Measurements from ENCODE around the gene ARHGAP24. TPM values are rescaled to one million over a fixed set of nuclear protein-coding genes. Genes with fewer than 3 reads are reported as not detected.

Gene ARHGAP24
- total and polyA plus RNA-seq, 2 of the 13 experiments (the other 11 are each of a cell fraction or from before 2014, with no cell fraction given): 0.07 to 0.55 TPM

DNA sequence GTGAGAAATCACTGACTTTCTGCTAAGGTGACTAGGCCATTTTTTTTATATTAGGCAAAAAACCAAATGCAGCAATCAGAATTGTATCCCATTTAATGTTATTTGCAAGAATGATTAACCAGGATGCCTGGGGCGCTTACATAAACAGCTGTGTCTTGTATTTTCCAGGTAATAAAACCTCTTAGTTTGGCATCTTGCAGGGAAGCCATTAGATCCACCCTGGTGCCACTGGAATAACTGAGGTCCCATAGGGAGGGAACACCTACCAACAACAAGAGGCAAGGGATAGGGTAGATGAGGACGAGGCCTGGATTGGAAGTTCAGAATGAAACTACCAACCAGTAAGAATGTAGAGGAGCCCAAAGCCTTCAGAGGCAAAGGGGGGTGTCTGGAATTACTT lies 288.3 kb downstream of the ARHGAP24 start (continued):
- TF ChIP-seq, protein P1, sequence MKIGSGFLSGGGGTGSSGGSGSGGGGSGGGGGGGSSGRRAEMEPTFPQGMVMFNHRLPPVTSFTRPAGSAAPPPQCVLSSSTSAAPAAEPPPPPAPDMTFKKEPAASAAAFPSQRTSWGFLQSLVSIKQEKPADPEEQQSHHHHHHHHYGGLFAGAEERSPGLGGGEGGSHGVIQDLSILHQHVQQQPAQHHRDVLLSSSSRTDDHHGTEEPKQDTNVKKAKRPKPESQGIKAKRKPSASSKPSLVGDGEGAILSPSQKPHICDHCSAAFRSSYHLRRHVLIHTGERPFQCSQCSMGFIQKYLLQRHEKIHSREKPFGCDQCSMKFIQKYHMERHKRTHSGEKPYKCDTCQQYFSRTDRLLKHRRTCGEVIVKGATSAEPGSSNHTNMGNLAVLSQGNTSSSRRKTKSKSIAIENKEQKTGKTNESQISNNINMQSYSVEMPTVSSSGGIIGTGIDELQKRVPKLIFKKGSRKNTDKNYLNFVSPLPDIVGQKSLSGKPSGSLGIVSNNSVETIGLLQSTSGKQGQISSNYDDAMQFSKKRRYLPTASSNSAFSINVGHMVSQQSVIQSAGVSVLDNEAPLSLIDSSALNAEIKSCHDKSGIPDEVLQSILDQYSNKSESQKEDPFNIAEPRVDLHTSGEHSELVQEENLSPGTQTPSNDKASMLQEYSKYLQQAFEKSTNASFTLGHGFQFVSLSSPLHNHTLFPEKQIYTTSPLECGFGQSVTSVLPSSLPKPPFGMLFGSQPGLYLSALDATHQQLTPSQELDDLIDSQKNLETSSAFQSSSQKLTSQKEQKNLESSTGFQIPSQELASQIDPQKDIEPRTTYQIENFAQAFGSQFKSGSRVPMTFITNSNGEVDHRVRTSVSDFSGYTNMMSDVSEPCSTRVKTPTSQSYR (CRISPR knock-in tag; IDR thresholded peaks at IDR 0.05; ENCODE audit: borderline replicate concordance): no peak

DNA sequence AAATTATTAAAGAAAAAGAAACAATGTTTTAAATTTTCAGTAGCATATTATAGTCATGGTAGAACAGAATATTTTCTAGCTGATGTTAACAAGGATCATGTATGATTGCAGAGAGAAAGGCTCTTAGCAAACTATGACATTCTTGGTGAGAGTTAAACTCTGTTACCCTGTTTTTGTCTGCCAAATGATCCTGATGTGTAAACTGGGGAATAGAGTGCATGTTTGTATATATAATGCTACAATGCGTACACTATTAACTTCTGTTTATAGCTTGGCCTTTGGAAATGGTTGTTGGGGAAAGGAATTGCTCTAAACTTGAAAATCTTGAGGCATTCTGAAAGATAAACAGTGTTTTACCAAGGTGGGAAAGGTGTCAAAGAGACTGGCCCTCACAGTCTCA lies 292.7 kb downstream of the ARHGAP24 start:
- Histone ChIP-seq H3K27ac (ENCODE audit: extremely low read length, insufficient read depth, low read length) (no peak overlapping the region), H3K27me3 (ENCODE audit: control insufficient read depth in 1 of 2, insufficient read depth in 2 of 2, low read length in 2 of 2) (no peaks in the 10 kb centered on the region; a peak in 1 of 5 replicates), H3K9ac (ENCODE audit: insufficient read depth, low read depth, low read length) (no peak overlapping the region), H3K36me3 (replicated peaks in 1 of 2; ENCODE audit: control insufficient read depth in 1 of 2, insufficient read depth in 2 of 2, low read length in 2 of 2) (no peaks in the 10 kb centered on the region), H3K79me2 (ENCODE audit: insufficient read depth, low read length) (no peaks in the 10 kb centered on the region), H3K4me3 (replicated peaks in 1 of 3; ENCODE audit: insufficient read depth in 1 of 3, low read depth in 2 of 3, low read length in 3 of 3) (no peak overlapping the region), H2AFZ (ENCODE audit: low read length) (no peak overlapping the region), H3K4me1 (ENCODE audit: insufficient read depth, low read length) (no peaks in the 10 kb centered on the region), H4K20me1 (ENCODE audit: insufficient read depth, low read length) (no peaks in the 10 kb centered on the region), H3K9me3 (ENCODE audit: low read length) (no peaks in the 10 kb centered on the region), H3K4me2 (ENCODE audit: low read depth, low read length) (no peak overlapping the region)
- intact Hi-C loops (cut with micrococcal nuclease; ENCODE audit: unreplicated experiment): no loop called here
- no peak for FAIRE-seq
- BruUV-seq (replicated peaks): no TSS peak
- ChIA-PET CTCF (ENCODE audit: low intra/inter-chr PET ratio, low total read pairs) (no interaction called here), POLR2A (no interaction called here)
- DNase-seq (ENCODE audit: low spot score): no peak
- WGBS (ENCODE audit: low lambda C conversion rate): 84% methylated on average over 1 of the region's 1 CpG
- in situ Hi-C loops (cut with HindIII; ENCODE audit: extremely low pct_ligation_motif_present, low pct_unique_long_range_greater_than_20kb): no loop called here
- no peak for ATAC-seq
- TF ChIP-seq, protein P2, sequence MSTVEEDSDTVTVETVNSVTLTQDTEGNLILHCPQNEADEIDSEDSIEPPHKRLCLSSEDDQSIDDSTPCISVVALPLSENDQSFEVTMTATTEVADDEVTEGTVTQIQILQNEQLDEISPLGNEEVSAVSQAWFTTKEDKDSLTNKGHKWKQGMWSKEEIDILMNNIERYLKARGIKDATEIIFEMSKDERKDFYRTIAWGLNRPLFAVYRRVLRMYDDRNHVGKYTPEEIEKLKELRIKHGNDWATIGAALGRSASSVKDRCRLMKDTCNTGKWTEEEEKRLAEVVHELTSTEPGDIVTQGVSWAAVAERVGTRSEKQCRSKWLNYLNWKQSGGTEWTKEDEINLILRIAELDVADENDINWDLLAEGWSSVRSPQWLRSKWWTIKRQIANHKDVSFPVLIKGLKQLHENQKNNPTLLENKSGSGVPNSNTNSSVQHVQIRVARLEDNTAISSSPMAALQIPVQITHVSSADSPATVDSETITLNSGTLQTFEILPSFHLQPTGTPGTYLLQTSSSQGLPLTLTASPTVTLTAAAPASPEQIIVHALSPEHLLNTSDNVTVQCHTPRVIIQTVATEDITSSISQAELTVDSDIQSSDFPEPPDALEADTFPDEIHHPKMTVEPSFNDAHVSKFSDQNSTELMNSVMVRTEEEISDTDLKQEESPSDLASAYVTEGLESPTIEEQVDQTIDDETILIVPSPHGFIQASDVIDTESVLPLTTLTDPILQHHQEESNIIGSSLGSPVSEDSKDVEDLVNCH (CRISPR knock-in tag; IDR thresholded peaks at IDR 0.05): no peak
- TF ChIP-seq, protein P3, sequence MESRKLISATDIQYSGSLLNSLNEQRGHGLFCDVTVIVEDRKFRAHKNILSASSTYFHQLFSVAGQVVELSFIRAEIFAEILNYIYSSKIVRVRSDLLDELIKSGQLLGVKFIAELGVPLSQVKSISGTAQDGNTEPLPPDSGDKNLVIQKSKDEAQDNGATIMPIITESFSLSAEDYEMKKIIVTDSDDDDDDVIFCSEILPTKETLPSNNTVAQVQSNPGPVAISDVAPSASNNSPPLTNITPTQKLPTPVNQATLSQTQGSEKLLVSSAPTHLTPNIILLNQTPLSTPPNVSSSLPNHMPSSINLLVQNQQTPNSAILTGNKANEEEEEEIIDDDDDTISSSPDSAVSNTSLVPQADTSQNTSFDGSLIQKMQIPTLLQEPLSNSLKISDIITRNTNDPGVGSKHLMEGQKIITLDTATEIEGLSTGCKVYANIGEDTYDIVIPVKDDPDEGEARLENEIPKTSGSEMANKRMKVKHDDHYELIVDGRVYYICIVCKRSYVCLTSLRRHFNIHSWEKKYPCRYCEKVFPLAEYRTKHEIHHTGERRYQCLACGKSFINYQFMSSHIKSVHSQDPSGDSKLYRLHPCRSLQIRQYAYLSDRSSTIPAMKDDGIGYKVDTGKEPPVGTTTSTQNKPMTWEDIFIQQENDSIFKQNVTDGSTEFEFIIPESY (CRISPR knock-in tag; IDR thresholded peaks at IDR 0.05): no peak
- TF ChIP-seq MEF2D (CRISPR knock-in tag; IDR thresholded peaks at IDR 0.05) (no peak), RXRB (CRISPR knock-in tag; IDR thresholded peaks at IDR 0.05; ENCODE audit: borderline replicate concordance) (no peak), BRCA1 (CRISPR knock-in tag; IDR thresholded peaks at IDR 0.05) (no peak), ZNF7 (CRISPR knock-in tag; IDR thresholded peaks at IDR 0.05) (no peak), ADNP (CRISPR knock-in tag; IDR thresholded peaks at IDR 0.05) (no peak)
- TF ChIP-seq, protein P4, sequence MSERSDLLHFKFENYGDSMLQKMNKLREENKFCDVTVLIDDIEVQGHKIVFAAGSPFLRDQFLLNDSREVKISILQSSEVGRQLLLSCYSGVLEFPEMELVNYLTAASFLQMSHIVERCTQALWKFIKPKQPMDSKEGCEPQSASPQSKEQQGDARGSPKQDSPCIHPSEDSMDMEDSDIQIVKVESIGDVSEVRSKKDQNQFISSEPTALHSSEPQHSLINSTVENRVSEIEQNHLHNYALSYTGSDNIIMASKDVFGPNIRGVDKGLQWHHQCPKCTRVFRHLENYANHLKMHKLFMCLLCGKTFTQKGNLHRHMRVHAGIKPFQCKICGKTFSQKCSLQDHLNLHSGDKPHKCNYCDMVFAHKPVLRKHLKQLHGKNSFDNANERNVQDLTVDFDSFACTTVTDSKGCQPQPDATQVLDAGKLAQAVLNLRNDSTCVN (CRISPR knock-in tag; IDR thresholded peaks at IDR 0.05; ENCODE audit: borderline replicate concordance): no peak
- TF ChIP-seq, protein P5, sequence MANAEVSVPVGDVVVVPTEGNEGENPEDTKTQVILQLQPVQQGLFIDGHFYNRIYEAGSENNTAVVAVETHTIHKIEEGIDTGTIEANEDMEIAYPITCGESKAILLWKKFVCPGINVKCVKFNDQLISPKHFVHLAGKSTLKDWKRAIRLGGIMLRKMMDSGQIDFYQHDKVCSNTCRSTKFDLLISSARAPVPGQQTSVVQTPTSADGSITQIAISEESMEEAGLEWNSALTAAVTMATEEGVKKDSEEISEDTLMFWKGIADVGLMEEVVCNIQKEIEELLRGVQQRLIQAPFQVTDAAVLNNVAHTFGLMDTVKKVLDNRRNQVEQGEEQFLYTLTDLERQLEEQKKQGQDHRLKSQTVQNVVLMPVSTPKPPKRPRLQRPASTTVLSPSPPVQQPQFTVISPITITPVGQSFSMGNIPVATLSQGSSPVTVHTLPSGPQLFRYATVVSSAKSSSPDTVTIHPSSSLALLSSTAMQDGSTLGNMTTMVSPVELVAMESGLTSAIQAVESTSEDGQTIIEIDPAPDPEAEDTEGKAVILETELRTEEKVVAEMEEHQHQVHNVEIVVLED (CRISPR knock-in tag; IDR thresholded peaks at IDR 0.05; ENCODE audit: borderline replicate concordance): no peak

Measured in HepG2 (cell line).